K562 (cell line): ENCODE data around the gene IL2RG. TPM values are rescaled to one million over a fixed set of nuclear protein-coding genes. Genes with fewer than 3 reads are reported as not detected.

ENCODE experiments used
- ASH1L ChIP-seq: fragments of 450-650 bp; IDR thresholded peaks from 2 replicates; pipeline ENCODE4 v1.6.1; 2018; ENCODE audit warnings: borderline replicate concordance, mild to moderate bottlenecking, low read depth; ENCODE audit not compliant: partially characterized antibody
- BHLHE40 ChIP-seq: IDR thresholded peaks from 2 replicates; pipeline ENCODE4 v1.6.1; 2011; ENCODE audit warnings: low read length, improper control_type of control experiment
- CC2D1A ChIP-seq: fragments of 450-650 bp; IDR thresholded peaks from 2 replicates; pipeline ENCODE4 v1.6.1; 2017; ENCODE audit warnings: mild to moderate bottlenecking
- DMBX1 ChIP-seq: fragments of 250-450 bp; sonication (Bioruptor Pico); IDR thresholded peaks from 2 replicates; pipeline ENCODE4 v1.8.0; 2022; ENCODE audit warnings: inconsistent platforms, mild to moderate bottlenecking, moderate library complexity, borderline replicate concordance
- GABPA ChIP-seq: fragments of 200-800 bp; sonication (Bioruptor generic); conservative IDR thresholded peaks from 2 replicates; pipeline ENCODE4 v1.6.1; 2016; ENCODE audit warnings: low read depth, missing genetic modification characterization, missing compliant biosample characterization
- HBP1 ChIP-seq: fragments of 450-650 bp; formaldehyde crosslinking; IDR thresholded peaks from 2 replicates; pipeline ENCODE4 v1.4.0; 2022; ENCODE audit warnings: missing genetic modification characterization
- MCM2 ChIP-seq: fragments of 450-650 bp; IDR thresholded peaks from 2 replicates; pipeline ENCODE4 v1.6.1; 2017; ENCODE audit warnings: low read depth, mild to moderate bottlenecking
- MEIS2 ChIP-seq: fragments of 450-650 bp; IDR thresholded peaks from 2 replicates; pipeline ENCODE4 v1.6.1; 2014; ENCODE audit warnings: mild to moderate bottlenecking; ENCODE audit not compliant: partially characterized antibody
- NR2C2 ChIP-seq, 2 experiments: fragments of 200-800 bp in 1 of 2; sonication (Bioruptor generic) in 1 of 2; sonication (generic) in 1 of 2; formaldehyde crosslinking in 1 of 2; IDR thresholded peaks; 2 replicates each; pipeline versions ENCODE4 v1.6.1 to v1.8.0; 2016 to 2022; ENCODE audit warnings: mild to moderate bottlenecking in 1 of 2, missing compliant biosample characterization in 1 of 2, missing genetic modification characterization in 1 of 2, missing genetic modification reagents in 1 of 2
- PRMT5 ChIP-seq: sonication (generic); formaldehyde crosslinking; IDR thresholded peaks from 2 replicates; pipeline ENCODE4 v1.5.0; 2020; ENCODE audit warnings: missing genetic modification reagents
- RB1 ChIP-seq: fragments of 450-650 bp; IDR thresholded peaks from 2 replicates; pipeline ENCODE4 v1.6.1; 2017; ENCODE audit warnings: low read depth, mild to moderate bottlenecking
- SETDB1 ChIP-seq: IDR thresholded peaks from one replicate; pipeline ENCODE4 v1.6.1; 2012; ENCODE audit warnings: low read length, control low read depth, inconsistent platforms
- SIN3A ChIP-seq, 2 experiments: fragments of 150-350 bp in 1 of 2; IDR thresholded peaks; 2 replicates each; pipeline ENCODE4 v1.6.1; 2011 to 2016; ENCODE audit warnings: borderline replicate concordance in 2 of 2, low read depth in 2 of 2, low read length in 2 of 2, mild to moderate bottlenecking in 2 of 2, moderate library complexity in 2 of 2; ENCODE audit not compliant: control insufficient read depth in 1 of 2
- STAT5A ChIP-seq: IDR thresholded peaks from 2 replicates; pipeline ENCODE4 v1.6.1; 2012; ENCODE audit warnings: low read length, inconsistent platforms, borderline replicate concordance
- TSHZ1 ChIP-seq: fragments of 250-450 bp; sonication (Bioruptor Pico); IDR thresholded peaks from 2 replicates; pipeline ENCODE4 v1.4.0; 2020; ENCODE audit warnings: mild to moderate bottlenecking, moderate library complexity
- YY1 ChIP-seq, 3 experiments: IDR thresholded peaks; 2 replicates each; pipeline ENCODE4 v1.6.1; 2011; ENCODE audit warnings: low read length in 2 of 3, mild to moderate bottlenecking in 2 of 3, moderate library complexity in 2 of 3, borderline replicate concordance in 1 of 3, control low read depth in 1 of 3, low read depth in 1 of 3; ENCODE audit not compliant: insufficient read depth in 3 of 3, insufficient replicate concordance in 2 of 3, control insufficient read depth in 1 of 3, insufficient read length in 1 of 3; ENCODE audit errors: extremely low read depth in 1 of 3
- ZNF239 ChIP-seq: fragments of 250-450 bp; sonication (Bioruptor Pico); IDR thresholded peaks from 2 replicates; pipeline ENCODE4 v1.4.0; 2020; ENCODE audit warnings: mild to moderate bottlenecking
- ZNF431 ChIP-seq: sonication (generic); formaldehyde crosslinking; IDR thresholded peaks from 2 replicates; pipeline ENCODE4 v1.8.0; 2022; ENCODE audit warnings: mild to moderate bottlenecking, missing genetic modification reagents
- ZNF699 ChIP-seq: fragments of 250-450 bp; sonication (Bioruptor Pico); IDR thresholded peaks from 2 replicates; pipeline ENCODE4 v1.8.0; 2021; ENCODE audit warnings: mild to moderate bottlenecking, moderate library complexity; ENCODE audit not compliant: insufficient replicate concordance
- ZNF830 ChIP-seq: fragments of 250-450 bp; sonication (Bioruptor Pico); IDR thresholded peaks from 2 replicates; pipeline ENCODE4 v1.5.0; 2021; ENCODE audit warnings: mild to moderate bottlenecking
- polyA plus RNA-seq, 8 experiments: library from polyadenylated mRNA; depleted of rRNA in 4 of 8; stranded (reverse) in 5 of 8; unstranded in 3 of 8; fragments of >200 nt; fragmentation: Nextera tagmentation in 2 of 8; fragmentation: Illumina TruSeq in 1 of 8; extraction: Ambion mirVana in 2 of 8; extraction: Trizol in 1 of 8; gene quantifications; 2 replicates each; pipeline versions ENCODE4 v1.2.1 to v1.2.3, GENCODE V29; 2011 to 2014; ENCODE audit warnings: inconsistent platforms in 1 of 8, missing spikeins in 1 of 8
- total RNA-seq, 7 experiments: library from RNA; depleted of rRNA in 6 of 7; stranded (reverse); fragments of >200 nt in 6 of 7; fragmentation: Illumina TruSeq in 2 of 7; extraction: Trizol in 2 of 7; gene quantifications; 2 replicates each; pipeline versions ENCODE4 v1.2.1 to v1.2.3, GENCODE V29; 2011 to 2021; ENCODE audit warnings: low replicate concordance in 1 of 7
- TF ChIP-seq, protein P1 (sequence below): IDR thresholded peaks from 2 replicates; pipeline ENCODE4 v1.6.1; 2014; ENCODE audit warnings: antibody characterized with exemption

Gene IL2RG
- total and polyA plus RNA-seq, 9 of the 15 experiments (the other 6 are each of a cell fraction or from before 2014, with no cell fraction given): 5.5 to 55.4 (median 19.7) TPM

GRCh38 chrX:71107762-71108360 is 3.5 kb downstream of the IL2RG start (continued):
- TF ChIP-seq TSHZ1 (CRISPR knock-in tag): no peak
- TF ChIP-seq YY1 (IDR thresholded peaks at IDR 0.05; ENCODE audit: borderline replicate concordance in 1 of 3, control insufficient read depth in 1 of 3, extremely low read depth in 1 of 3, insufficient read depth in 3 of 3, insufficient read length in 1 of 3, insufficient replicate concordance in 2 of 3, low read depth in 1 of 3, low read length in 2 of 3): no peak
- TF ChIP-seq BHLHE40: no peak
- TF ChIP-seq PRMT5 (CRISPR knock-in tag): no peak
- no peak for TF ChIP-seq SIN3A (IDR thresholded peaks at IDR 0.05; ENCODE audit: borderline replicate concordance in 2 of 2, control insufficient read depth in 1 of 2, low read depth in 2 of 2, low read length in 2 of 2)
- TF ChIP-seq SETDB1: no peak
- TF ChIP-seq, protein P1, sequence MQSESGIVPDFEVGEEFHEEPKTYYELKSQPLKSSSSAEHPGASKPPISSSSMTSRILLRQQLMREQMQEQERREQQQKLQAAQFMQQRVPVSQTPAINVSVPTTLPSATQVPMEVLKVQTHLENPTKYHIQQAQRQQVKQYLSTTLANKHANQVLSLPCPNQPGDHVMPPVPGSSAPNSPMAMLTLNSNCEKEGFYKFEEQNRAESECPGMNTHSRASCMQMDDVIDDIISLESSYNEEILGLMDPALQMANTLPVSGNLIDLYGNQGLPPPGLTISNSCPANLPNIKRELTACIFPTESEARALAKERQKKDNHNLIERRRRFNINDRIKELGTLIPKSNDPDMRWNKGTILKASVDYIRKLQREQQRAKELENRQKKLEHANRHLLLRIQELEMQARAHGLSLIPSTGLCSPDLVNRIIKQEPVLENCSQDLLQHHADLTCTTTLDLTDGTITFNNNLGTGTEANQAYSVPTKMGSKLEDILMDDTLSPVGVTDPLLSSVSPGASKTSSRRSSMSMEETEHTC: no peak
- no peak for TF ChIP-seq CC2D1A
- TF ChIP-seq ZNF239 (CRISPR knock-in tag): no peak
- no peak; the same call in 1 of the 2 replicates for TF ChIP-seq NR2C2 (CRISPR knock-in tag; IDR thresholded peaks at IDR 0.05)
- TF ChIP-seq NR2C2 (tag; IDR thresholded peaks at IDR 0.05): peak; percentile 79
- no peak for TF ChIP-seq MCM2
- TF ChIP-seq STAT5A: no peak
- TF ChIP-seq MEIS2: peak; percentile 34
- no peak for TF ChIP-seq ZNF431 (CRISPR knock-in tag)
- no peak for TF ChIP-seq HBP1 (CRISPR knock-in tag)
- TF ChIP-seq GABPA (tag): 0 out of 2 replicates have a peak, but pooled peaks have one; percentile 18
- no peak for TF ChIP-seq ZNF699 (CRISPR knock-in tag)
- TF ChIP-seq DMBX1 (CRISPR knock-in tag): no peak
- TF ChIP-seq RB1: no peak
- no peak for TF ChIP-seq ZNF830 (CRISPR knock-in tag)
- TF ChIP-seq ASH1L: no peak
